ENCODE measurements around the gene LSM4.
A peak's percentile ranks its signal among the peaks of the same experiment; 100 is the strongest.

LSM4 gene

GRCh38 chr19:18283338-18283737 is 39.5 kb downstream of the LSM4 start:
- peak overlapping the region; percentile 99 for H3K27ac ChIP-seq

DNA sequence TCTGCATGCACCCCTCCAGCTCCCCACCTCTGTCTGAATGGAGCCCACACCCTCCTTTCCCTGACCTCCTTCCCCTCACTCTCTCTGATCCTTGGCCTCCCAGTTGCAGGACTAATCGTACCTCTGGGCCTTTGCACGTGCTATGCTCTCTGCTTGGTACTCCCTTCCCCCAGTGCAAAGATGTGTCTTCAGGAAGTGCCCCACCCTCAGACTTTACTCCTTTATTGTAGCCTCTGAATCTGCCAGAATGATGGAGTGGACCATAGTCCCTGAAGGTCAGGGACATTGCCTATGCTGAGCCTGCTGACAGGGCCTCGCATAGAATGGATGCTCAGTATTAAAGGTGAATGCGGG is 40.1 kb downstream of the LSM4 start:
- H3K27ac ChIP-seq = peak overlapping the region; percentile 99
- TF ChIP-seq, protein P1, sequence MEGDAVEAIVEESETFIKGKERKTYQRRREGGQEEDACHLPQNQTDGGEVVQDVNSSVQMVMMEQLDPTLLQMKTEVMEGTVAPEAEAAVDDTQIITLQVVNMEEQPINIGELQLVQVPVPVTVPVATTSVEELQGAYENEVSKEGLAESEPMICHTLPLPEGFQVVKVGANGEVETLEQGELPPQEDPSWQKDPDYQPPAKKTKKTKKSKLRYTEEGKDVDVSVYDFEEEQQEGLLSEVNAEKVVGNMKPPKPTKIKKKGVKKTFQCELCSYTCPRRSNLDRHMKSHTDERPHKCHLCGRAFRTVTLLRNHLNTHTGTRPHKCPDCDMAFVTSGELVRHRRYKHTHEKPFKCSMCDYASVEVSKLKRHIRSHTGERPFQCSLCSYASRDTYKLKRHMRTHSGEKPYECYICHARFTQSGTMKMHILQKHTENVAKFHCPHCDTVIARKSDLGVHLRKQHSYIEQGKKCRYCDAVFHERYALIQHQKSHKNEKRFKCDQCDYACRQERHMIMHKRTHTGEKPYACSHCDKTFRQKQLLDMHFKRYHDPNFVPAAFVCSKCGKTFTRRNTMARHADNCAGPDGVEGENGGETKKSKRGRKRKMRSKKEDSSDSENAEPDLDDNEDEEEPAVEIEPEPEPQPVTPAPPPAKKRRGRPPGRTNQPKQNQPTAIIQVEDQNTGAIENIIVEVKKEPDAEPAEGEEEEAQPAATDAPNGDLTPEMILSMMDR (conservative IDR thresholded peaks at IDR 0.05) = no peak

More at GRCh38 chr19:18283338-18283737, 39.5 kb downstream of the LSM4 start:
- TF ChIP-seq, protein P1 (conservative IDR thresholded peaks at IDR 0.05) = no peak

- peak overlapping the region; percentile 99 for H3K27ac ChIP-seq
- TF ChIP-seq, protein P1 (conservative IDR thresholded peaks at IDR 0.05) = 0 out of 2 replicates have a peak, but pooled peaks have one; percentile 5
Observed at GRCh38 chr19:18282021-18282787, 40.7 kb downstream of the LSM4 start.

DNA sequence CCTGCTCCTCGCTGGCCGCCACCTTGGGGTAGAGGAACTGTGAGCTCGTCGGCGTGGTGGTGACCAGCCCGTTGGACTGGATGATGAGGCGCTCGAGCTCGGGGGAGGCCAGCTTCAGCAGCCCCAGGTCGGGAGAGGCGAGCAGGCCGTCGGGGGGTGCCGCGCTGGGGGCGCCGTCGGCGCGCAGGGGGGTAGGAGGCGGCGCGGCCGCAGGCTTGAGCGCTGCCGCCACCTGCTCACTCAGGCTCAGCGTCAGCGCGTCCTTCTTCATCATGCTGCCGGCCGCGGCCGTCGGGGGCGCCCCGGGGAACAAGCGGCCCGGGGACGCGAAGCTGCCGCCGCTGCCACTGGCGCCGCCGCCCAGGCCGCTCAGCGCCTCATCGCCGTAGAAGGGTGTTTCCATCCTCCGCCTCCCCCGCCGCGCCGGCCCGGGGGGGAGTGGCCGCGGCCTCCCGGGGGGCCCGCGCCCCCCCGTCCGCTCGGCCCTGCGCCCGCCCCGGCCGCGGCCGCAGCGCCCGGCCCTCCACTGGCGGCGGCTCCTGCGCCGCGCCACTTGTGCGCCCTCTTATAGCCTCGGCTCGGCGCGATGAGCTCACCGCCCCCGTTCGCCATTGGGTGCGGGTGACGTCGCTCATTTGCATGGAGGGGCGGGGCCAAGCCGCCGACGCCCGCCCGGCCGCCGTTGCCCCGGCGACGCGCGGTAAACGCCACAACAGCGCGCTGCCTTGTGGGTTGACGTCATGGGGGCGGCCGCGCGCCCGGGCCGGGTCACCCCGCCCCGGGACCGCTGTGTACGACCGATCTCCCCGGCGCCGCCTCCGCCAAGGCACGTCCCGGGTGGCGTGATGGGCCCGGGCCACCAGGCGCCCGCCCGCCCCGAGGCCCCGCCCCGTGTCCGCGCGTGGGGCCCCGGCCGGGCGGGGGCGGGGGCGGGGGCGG is 41.5 kb downstream of the LSM4 start, which contains the start of gene JUND:
Gene JUND (minus strand): TSS at position 541 of the 939 bp plus-strand sequence. CDS start 138 bp downstream, at position 403.
- peak within 1 kb of the TSS; percentile 99 for H3K27ac ChIP-seq
- TF ChIP-seq, protein P1 (conservative IDR thresholded peaks at IDR 0.05) = 0 out of 2 replicates have a peak, but pooled peaks have one; percentile 5

- TF ChIP-seq, protein P1 (conservative IDR thresholded peaks at IDR 0.05) = no peak
- H3K27ac ChIP-seq = peak overlapping the region; percentile 99
Observed at GRCh38 chr19:18280247-18281081, 42.4 kb downstream of the LSM4 start.

DNA sequence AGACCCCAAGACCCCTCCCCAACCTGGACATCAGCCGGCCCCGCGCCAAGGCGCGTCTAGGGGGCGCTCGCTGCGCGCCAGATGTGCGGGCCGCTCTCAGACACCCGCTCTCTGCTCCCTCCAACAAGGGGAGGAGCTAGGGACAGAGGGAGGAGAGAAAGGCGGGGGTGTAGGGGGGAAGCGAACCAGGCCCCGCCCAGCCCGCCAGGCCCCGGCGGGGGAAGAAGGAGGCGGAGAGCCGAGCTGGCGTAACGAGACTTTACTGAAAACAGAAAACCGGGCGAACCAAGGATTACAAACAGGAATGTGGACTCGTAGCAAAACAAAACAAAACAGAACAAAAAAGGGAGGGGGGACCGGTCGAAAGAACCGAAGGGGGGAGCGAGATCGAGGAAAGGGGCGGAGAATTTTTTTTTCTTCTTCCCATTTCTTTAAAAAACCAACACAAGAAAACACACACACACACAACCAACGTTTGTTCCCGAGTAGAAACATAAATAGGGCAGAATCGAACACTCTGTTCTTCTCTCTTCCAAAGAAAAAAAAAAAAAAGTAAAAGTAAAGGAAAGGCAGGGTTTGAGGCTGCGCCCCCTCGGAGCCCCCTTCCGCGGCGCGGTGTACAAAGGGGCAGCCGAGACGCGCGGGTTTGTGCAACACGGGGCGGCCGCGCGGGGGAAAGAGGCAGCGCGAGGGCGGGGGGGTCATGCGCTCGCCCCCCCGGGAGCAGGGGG is 43.2 kb downstream of the LSM4 start:
- TF ChIP-seq, protein P1 (conservative IDR thresholded peaks at IDR 0.05) = peak; percentile 96

More for the DNA sequence above, 43.2 kb downstream of the LSM4 start:
- H3K27ac ChIP-seq = peak overlapping the region; percentile 99
